ENCODE measurements around the gene MSH6.

Gene MSH6

GRCh38 chr2:47741637-47742036 lies 41.3 kb upstream of the MSH6 start:
- no peaks in the 10 kb centered on the region for H3K9me3 ChIP-seq (ENCODE audit: insufficient read depth, low read depth, low read length)
- no peaks in the 10 kb centered on the region for H3F3A ChIP-seq (ENCODE audit: low read depth)
- H3K79me2 ChIP-seq (ENCODE audit: insufficient read depth, low read length): no peaks in the 10 kb centered on the region
- H4K20me1 ChIP-seq (ENCODE audit: insufficient read depth, low read length, poor library complexity, severe bottlenecking): no peaks in the 10 kb centered on the region
- no peaks in the 10 kb centered on the region for H3K4me1 ChIP-seq (ENCODE audit: insufficient read depth, low read length, poor library complexity, severe bottlenecking)
- no peaks in the 10 kb centered on the region for H3K36me3 ChIP-seq (ENCODE audit: insufficient read depth, low read length)
- no peak overlapping the region for H3K9ac ChIP-seq (ENCODE audit: low read depth, low read length, poor library complexity, severe bottlenecking)
- no peak overlapping the region for H2AFZ ChIP-seq (ENCODE audit: low read length)
- no peaks in the 10 kb centered on the region for H3K27me3 ChIP-seq (ENCODE audit: insufficient read depth, low read length, poor library complexity, severe bottlenecking)
- no peak overlapping the region for H3K4me2 ChIP-seq (ENCODE audit: low read depth, low read length, poor library complexity, severe bottlenecking)
- TF ChIP-seq EZH2phosphoT487 (IDR thresholded peaks at IDR 0.05; ENCODE audit: borderline replicate concordance) (no peak), CTCF (conservative IDR thresholded peaks at IDR 0.05; ENCODE audit: low read length) (no peak)
- no peak overlapping the region for H3K4me3 ChIP-seq (ENCODE audit: low read length, poor library complexity, severe bottlenecking)
- H3K9me2 ChIP-seq (replicated peaks; ENCODE audit: low read depth, low read length): no peaks in the 10 kb centered on the region

- H4K20me1 ChIP-seq (ENCODE audit: insufficient read depth, low read length, poor library complexity, severe bottlenecking): no peaks in the 10 kb centered on the region
- H3F3A ChIP-seq (ENCODE audit: low read depth): no peaks in the 10 kb centered on the region
- H3K4me3 ChIP-seq (ENCODE audit: low read length, poor library complexity, severe bottlenecking): no peak overlapping the region
- H3K4me1 ChIP-seq (ENCODE audit: insufficient read depth, low read length, poor library complexity, severe bottlenecking): no peaks in the 10 kb centered on the region
- H3K27me3 ChIP-seq (ENCODE audit: insufficient read depth, low read length, poor library complexity, severe bottlenecking): no peaks in the 10 kb centered on the region
- no peak overlapping the region for H3K9ac ChIP-seq (ENCODE audit: low read depth, low read length, poor library complexity, severe bottlenecking)
- H3K36me3 ChIP-seq (ENCODE audit: insufficient read depth, low read length): no peaks in the 10 kb centered on the region
- H3K4me2 ChIP-seq (ENCODE audit: low read depth, low read length, poor library complexity, severe bottlenecking): no peak overlapping the region
- no peak for TF ChIP-seq EZH2phosphoT487 (IDR thresholded peaks at IDR 0.05; ENCODE audit: borderline replicate concordance)
- no peak for TF ChIP-seq CTCF (conservative IDR thresholded peaks at IDR 0.05; ENCODE audit: low read length)
- no peaks in the 10 kb centered on the region for H3K9me2 ChIP-seq (replicated peaks; ENCODE audit: low read depth, low read length)
- H3K79me2 ChIP-seq (ENCODE audit: insufficient read depth, low read length): no peaks in the 10 kb centered on the region
- H2AFZ ChIP-seq (ENCODE audit: low read length): no peak overlapping the region
- H3K9me3 ChIP-seq (ENCODE audit: insufficient read depth, low read depth, low read length): no peaks in the 10 kb centered on the region
Measured at GRCh38 chr2:47744074-47744473, 38.9 kb upstream of the MSH6 start.

GRCh38 chr2:47747878-47748277 lies 35.1 kb upstream of the MSH6 start:
- H3K79me2 ChIP-seq (ENCODE audit: insufficient read depth, low read length): no peaks in the 10 kb centered on the region
- H3K9ac ChIP-seq (ENCODE audit: low read depth, low read length, poor library complexity, severe bottlenecking): no peak overlapping the region
- no peaks in the 10 kb centered on the region for H3K4me1 ChIP-seq (ENCODE audit: insufficient read depth, low read length, poor library complexity, severe bottlenecking)
- no peaks in the 10 kb centered on the region for H3K36me3 ChIP-seq (ENCODE audit: insufficient read depth, low read length)
- H2AFZ ChIP-seq (ENCODE audit: low read length): no peak overlapping the region
- no peak overlapping the region for H3K4me3 ChIP-seq (ENCODE audit: low read length, poor library complexity, severe bottlenecking)
- no peaks in the 10 kb centered on the region for H3K27me3 ChIP-seq (ENCODE audit: insufficient read depth, low read length, poor library complexity, severe bottlenecking)
- no peak overlapping the region for H3K4me2 ChIP-seq (ENCODE audit: low read depth, low read length, poor library complexity, severe bottlenecking)
- H3F3A ChIP-seq (ENCODE audit: low read depth): no peaks in the 10 kb centered on the region
- no peaks in the 10 kb centered on the region for H3K9me2 ChIP-seq (replicated peaks; ENCODE audit: low read depth, low read length)
- no peak for TF ChIP-seq CTCF (conservative IDR thresholded peaks at IDR 0.05; ENCODE audit: low read length)
- H3K9me3 ChIP-seq (ENCODE audit: insufficient read depth, low read depth, low read length): no peaks in the 10 kb centered on the region
- H4K20me1 ChIP-seq (ENCODE audit: insufficient read depth, low read length, poor library complexity, severe bottlenecking): no peaks in the 10 kb centered on the region
